NCI-H345 (cell line): ENCODE results near the gene TPCN2.
A peak's percentile ranks its signal among the peaks of the same experiment; 100 is the strongest.
"Not testable (repeated sequence)": the region's sequence is repeated elsewhere in the genome, so short reads cannot be mapped to it uniquely, and the experiment has no call there.

Experiments
- DNase-seq: peaks from one replicate; lab custom pipeline; 2025; lab: John Stamatoyannopoulos, UW

The TPCN2 gene

DNA sequence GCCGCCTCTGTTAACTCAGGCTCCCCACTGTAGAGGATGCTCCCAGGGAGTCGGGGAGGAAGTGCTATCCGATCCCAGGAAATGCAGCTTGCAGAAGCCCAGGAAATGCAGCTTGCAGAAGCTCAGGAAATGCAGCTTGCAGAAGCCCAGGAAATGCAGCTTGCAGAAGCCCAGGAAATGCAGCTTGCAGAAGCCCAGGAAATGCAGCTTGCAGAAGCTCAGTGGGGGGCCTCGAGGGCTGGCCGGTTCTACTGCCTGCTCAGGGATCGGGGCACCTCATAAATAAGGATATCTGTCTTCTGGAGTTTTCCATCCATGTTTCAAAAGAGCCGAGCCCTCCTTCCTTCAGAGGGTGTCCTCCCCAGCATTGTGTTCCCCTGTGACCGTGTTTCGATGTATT, 81.9 kb downstream of the TPCN2 start:
- no peak for DNase-seq

- DNase-seq = no peak
These were observed 82.4 kb downstream of the TPCN2 start for GRCh38 chr11:69131121-69131566.

GRCh38 chr11:69131644-69132300, 83.0 kb downstream of the TPCN2 start:
- peak; percentile 60 for DNase-seq

DNA sequence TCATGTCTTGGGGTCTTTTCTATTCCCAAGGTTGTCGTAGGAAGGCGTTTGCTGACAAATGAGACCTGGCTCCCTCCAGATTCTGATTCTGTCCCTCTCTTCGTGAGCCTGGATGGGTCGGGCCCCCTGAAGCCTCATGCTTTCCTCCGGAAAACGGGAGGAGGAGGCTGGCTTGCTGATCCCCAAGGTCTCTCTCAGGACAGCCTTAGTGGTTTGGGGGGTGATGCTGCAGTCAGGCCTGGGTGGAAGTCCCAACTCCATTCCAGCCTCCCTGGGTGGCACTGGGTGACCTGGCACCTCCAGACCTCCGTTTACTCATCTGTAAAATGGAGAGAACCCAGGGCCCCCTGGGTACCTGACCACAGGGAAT, 83.6 kb downstream of the TPCN2 start:
- DNase-seq = no peak

DNA sequence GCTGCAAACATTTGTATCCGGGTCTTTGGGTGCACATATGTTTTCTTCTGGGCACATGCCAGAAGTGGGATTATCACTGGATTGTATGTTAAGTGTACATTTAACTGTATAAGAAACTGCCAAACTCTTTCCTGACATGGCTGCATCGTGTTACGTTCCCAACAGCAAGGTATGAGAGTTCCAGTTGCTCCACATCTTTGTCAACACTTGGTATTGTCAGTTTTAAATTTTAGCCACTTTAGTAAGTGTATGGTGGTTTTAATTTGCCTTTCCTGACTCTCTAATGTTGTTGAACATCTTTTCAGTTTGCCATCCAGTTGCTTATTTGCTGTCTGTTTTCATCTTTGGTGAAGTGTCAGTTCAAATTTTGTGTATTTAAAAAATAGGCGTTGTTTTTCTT, 84.5 kb downstream of the TPCN2 start:
- DNase-seq = no peak

DNA sequence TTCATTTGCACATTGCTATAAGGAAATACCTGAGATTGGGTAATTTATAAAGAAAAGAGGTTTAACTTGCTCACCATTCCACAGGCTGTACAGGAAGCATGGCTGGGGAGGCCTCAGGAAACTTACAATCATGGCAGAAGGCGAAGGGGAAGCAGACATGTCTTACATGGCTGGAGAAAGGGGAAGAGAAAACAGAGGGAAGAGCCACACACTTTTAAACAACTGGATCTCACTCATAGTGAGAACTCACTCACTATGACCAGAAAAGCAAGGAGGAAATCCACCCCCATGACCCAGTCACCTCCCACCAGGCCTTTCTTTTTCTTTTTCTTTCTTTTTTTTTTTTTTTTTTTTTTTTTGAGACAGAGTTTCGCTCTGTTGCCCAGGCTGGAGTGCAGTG, 85.5 kb downstream of the TPCN2 start:
- DNase-seq = not testable (repeated sequence)

DNA sequence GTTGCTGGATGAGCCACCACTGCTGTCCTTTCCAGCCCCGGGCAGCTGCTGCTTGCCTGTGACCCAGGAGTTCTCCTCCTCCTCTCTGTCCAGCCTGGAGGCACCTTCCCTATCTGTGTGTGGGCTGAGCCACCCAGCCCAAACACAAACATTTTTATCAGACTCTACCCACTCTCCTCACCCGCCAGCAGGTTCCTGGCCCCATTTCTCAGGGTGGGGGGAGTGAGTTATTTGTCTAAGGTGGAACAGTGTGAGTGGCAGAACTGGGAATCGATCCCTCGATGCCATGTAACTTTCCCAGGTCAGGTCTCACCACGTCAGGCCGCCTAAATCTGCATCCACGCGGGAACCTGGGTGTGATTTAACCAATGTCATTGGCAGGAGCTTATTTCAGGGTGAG, 86.2 kb downstream of the TPCN2 start:
- DNase-seq = no peak

DNA sequence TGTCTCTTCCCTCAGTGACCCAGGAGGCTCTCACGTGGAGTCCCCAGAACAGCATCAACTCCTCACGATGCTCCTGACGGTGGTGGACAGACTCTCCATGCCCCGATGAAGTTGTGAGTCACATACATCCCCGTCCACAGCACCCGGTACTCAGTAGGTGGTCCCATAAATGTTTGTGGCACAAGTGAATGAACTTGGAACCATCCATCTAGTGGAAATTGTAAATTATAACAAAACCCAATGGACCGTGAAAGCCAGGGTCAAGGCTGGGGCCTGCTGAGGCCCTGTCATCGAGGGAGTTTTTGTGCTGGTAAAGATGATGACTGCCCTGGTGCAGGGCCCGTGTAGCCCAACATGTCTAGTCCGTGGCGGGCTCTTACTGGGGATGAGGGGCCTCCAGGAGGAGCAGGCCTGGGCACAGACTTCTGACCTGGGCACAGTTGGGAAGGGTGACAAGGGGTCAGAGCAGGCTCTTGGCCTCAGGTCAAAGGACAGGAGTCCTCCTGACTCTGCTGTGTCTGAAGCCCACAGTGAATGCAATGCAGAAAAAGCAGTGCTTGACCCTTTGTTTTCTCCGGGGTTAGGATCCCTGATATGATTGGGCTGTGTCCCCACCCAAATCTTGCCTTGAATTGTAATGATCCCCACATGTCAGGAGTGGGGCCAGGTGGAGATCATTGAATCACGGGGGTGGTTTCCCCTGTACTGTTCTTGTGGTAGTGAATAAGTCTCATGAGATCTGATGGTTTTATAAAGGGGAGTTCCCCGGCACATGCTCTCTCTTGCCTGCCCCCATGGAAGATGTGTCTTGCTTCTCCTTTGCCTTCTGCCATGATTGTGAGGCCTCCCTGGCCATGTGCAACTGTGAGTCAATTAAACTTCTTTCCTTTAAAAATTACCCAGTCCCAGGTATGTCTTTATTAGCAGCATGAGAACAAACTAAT, 87.0 kb downstream of the TPCN2 start:
- no peak for DNase-seq

DNA sequence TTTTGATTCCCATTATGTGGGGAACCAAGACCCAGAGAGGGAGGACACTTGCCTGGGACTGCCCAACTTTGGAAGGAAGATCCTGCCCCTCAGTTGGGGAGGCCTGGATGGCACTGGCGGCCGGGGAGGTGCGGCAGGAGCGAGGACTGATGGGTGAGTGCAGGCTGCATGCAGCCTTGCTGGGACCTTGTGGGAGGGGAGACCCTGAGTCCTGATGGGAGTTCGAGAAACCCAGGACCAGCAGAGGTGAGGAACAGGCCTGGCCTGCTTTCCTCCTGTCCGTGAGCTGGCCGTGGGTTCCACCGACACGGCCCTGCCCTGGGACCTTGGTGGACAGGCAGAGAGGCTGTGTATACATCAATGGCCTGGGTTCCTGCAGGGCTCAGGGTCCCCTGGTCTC, 87.7 kb downstream of the TPCN2 start:
- DNase-seq = no peak

DNA sequence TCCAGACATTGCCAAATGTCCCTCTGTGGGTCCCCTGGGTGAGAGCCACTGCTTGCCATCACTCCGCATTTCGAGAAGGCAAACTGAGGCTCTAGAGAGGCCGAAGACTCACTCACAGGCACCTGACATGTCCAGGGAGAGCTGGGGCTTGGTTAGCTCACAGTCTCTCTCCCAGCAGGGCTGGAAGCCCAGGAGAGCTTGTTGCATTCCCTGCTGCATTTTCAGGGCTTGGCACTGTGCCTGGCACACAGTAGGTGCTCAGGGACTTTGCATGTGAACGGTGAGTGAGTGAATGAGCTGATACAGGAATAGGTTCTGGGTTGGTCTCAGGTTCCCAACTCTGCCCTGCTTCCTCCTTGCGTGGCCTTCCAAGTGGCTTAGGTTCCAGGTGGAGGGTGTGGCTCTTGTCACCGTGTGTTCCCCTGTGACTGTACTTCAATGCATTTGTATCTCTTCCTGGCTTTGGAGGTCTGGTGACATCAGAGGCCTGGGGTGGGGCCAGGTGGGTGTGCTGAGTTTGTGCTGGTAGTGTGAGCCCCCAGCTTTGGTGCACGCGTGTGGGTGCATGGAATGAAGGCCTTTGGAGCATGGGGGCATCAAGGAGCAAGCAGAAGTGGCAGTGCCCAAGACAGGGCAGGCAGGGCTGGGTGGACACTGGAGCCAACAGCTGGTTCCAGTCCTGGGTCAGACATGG, 88.6 kb downstream of the TPCN2 start:
- DNase-seq = no peak

DNA sequence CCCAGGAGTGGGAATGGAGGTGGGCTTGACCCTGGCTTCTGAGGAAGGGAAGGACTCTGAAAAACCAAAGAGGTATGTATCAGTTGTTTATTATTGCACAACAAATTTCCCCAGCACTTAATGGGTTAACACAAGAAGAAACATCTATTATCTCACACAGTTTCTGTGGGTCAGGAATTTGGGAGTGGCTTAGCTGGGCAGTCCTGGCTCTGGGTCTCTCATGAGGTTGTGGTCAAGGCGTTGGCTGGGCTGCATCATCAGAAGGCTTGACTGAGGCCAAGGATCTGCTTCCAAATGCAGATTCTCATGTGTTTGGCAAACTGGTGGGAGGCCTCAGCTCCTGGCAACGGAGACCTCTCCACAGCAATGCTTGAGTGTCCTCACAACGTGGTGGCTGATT, 89.5 kb downstream of the TPCN2 start:
- no peak for DNase-seq

- DNase-seq = not testable (repeated sequence)
These were observed 91.4 kb downstream of the TPCN2 start for GRCh38 chr11:69140161-69140560.

- no peak for DNase-seq
These were observed 91.9 kb downstream of the TPCN2 start for GRCh38 chr11:69140635-69141034.

GRCh38 chr11:69141742-69142141, 93.0 kb downstream of the TPCN2 start:
- DNase-seq = no peak

- no peak for DNase-seq
These were observed 94.2 kb downstream of the TPCN2 start for GRCh38 chr11:69142895-69143294.

- DNase-seq = no peak
These were observed 95.8 kb downstream of the TPCN2 start for GRCh38 chr11:69144316-69145049.

GRCh38 chr11:69145050-69145380, 96.3 kb downstream of the TPCN2 start:
- DNase-seq = no peak

GRCh38 chr11:69148377-69148762, 99.6 kb downstream of the TPCN2 start:
- DNase-seq = no peak

- DNase-seq = no peak
These were observed 100.1 kb downstream of the TPCN2 start for GRCh38 chr11:69148806-69149205.

DNA sequence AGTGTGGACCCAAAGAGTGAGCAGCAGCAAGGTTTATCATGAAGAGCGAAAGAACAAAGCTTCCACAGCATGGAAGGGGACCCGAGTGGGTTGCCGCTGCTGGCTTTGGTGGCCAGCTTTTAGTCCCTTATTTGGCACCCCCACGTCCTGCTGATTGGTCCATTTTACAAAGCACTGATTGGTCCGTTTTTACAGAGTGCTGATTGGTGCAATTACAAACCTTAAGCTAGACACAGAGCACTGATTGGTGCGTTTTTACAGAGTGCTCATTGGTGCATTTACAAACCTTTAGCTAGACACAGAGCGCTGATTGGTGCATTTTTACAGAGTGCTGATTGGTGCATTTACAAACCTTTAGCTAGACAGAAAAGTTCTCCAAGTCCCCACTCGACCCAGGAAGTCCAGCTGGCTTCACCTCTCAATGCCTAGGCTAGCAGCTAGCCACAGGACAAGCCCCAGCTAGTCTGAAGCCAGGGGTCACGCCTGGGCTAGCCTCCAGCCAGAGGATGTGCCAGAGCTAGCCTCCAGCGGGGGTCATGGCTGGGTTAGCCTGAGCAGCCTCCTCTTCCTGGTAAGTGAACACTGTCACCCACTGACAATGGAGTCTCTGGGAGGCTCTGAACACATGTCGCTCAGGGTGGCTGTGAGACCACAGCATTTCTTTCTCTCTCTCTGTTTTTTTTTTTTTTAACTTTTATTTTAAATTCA, 100.8 kb downstream of the TPCN2 start:
- DNase-seq = not testable (repeated sequence)

DNA sequence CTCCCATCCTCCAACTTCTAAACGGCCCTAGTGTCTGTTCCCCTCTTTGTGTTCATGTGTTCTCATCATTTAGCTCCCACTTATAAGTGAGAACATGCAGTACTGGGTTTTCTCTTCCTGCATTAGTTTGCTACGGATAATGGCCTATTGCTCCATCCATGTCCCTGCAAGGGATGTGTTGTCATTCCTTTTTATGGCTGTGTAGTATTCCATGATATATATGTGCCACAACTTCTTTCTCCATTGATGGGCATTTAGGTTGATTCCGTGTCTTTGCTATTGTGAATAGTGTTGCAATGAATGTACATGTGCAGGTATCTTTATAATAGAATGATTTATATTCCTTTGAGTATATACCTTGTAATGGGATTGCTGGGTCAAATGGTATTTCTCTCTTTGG, 101.4 kb downstream of the TPCN2 start:
- no peak for DNase-seq

GRCh38 chr11:69151836-69152235, 103.1 kb downstream of the TPCN2 start:
- no peak for DNase-seq
